Stimulated activated CD4-positive, alpha-beta T cell treated with anti-CD3 and anti-CD28 coated beads, TNF-alpha, amount 100 ng/mL, for 1 hour (primary cell): ENCODE measurements around the gene HYAL3.
"Not testable (repeated sequence)": the region's sequence is repeated elsewhere in the genome, so short reads cannot be mapped to it uniquely, and the experiment has no call there.

ENCODE experiments used
- DNase-seq, 3 donors: peaks; one replicate each; pipeline ENCODE4 v3.0.0-alpha.2; 2020; ENCODE audit warnings: low read depth in 3 of 3, low spot score in 1 of 3

Gene HYAL3

GRCh38 chr3:50259432-50260026 is 39.7 kb downstream of the HYAL3 start:
- no peak for DNase-seq

- DNase-seq = no peak
Measured at GRCh38 chr3:50258979-50259378, 40.2 kb downstream of the HYAL3 start.

GRCh38 chr3:50258029-50258680 is 41.0 kb downstream of the HYAL3 start:
- no peak for DNase-seq

- no peak for DNase-seq
Measured at GRCh38 chr3:50256978-50257890, 42.0 kb downstream of the HYAL3 start.

GRCh38 chr3:50255251-50255615 is 44.0 kb downstream of the HYAL3 start:
- DNase-seq = no peak

- DNase-seq = no peak
Measured at GRCh38 chr3:50254577-50255250, 44.5 kb downstream of the HYAL3 start.

- DNase-seq = no peak
Measured at GRCh38 chr3:50251220-50251619, 48.0 kb downstream of the HYAL3 start.

- no peak for DNase-seq
Measured at GRCh38 chr3:50250514-50250913, 48.7 kb downstream of the HYAL3 start.

GRCh38 chr3:50249457-50249856 is 49.7 kb downstream of the HYAL3 start:
- no peak for DNase-seq

- no peak for DNase-seq
Measured at GRCh38 chr3:50248387-50248786, 50.8 kb downstream of the HYAL3 start.

- peak; percentile 51 to 58 (median 54) for DNase-seq
Measured at GRCh38 chr3:50246517-50246954, 52.7 kb downstream of the HYAL3 start.

- peak; percentile 83 to 98 (median 88) for DNase-seq
Measured at GRCh38 chr3:50245831-50246516, 53.2 kb downstream of the HYAL3 start.

- DNase-seq = no peak
Measured at GRCh38 chr3:50245251-50245745, 53.9 kb downstream of the HYAL3 start.

- DNase-seq = not testable (repeated sequence)
Measured at GRCh38 chr3:50244813-50245212, 54.4 kb downstream of the HYAL3 start.

GRCh38 chr3:50243543-50243895 is 55.7 kb downstream of the HYAL3 start:
- no peak for DNase-seq

- no peak for DNase-seq
Measured at GRCh38 chr3:50242851-50243542, 56.2 kb downstream of the HYAL3 start.
